RWPE2 (cell line): Measurements from ENCODE around the gene NEO1.
"Not testable (repeated sequence)": the region's sequence is repeated elsewhere in the genome, so short reads cannot be mapped to it uniquely, and the experiment has no call there.

Experiments
- ATAC-seq: fragments of 200-7000 bp; cut with Tn5 transposase; 3 replicates; pipeline ENCODE4 v1.9.1; 2021; ENCODE audit warnings: low read depth
- DNase-seq: peaks from one replicate; pipeline ENCODE4 v3.0.0-alpha.2; 2020; ENCODE audit warnings: low spot score
- H3K27ac ChIP-seq: fragments of 450-650 bp; 2 replicates; pipeline ENCODE4 v1.5.1; 2017; ENCODE audit warnings: mild to moderate bottlenecking; ENCODE audit not compliant: poor library complexity, severe bottlenecking
- H3K27me3 ChIP-seq: fragments of 250-450 bp; sonication (Bioruptor Pico); 2 replicates; pipeline ENCODE4 v1.5.1; 2021; ENCODE audit warnings: mild to moderate bottlenecking, moderate library complexity; ENCODE audit not compliant: insufficient read depth, poor library complexity, severe bottlenecking
- H3K36me3 ChIP-seq: fragments of 250-450 bp; sonication (Bioruptor Pico); 2 replicates; pipeline ENCODE4 v1.5.1; 2020; ENCODE audit warnings: low read depth, mild to moderate bottlenecking, moderate library complexity
- H3K4me1 ChIP-seq: fragments of 250-450 bp; sonication (Bioruptor Pico); 2 replicates; pipeline ENCODE4 v1.5.1; 2021; ENCODE audit warnings: mild to moderate bottlenecking, moderate library complexity; ENCODE audit not compliant: insufficient read depth, poor library complexity, severe bottlenecking
- H3K4me3 ChIP-seq: fragments of 250-450 bp; sonication (Bioruptor Pico); 2 replicates; pipeline ENCODE4 v1.5.1; 2021; ENCODE audit warnings: mild to moderate bottlenecking, moderate library complexity; ENCODE audit not compliant: severe bottlenecking
- H3K9me3 ChIP-seq: fragments of 250-450 bp; sonication (Bioruptor Pico); 2 replicates; pipeline ENCODE4 v1.5.1; 2021; ENCODE audit warnings: mild to moderate bottlenecking, moderate library complexity; ENCODE audit not compliant: severe bottlenecking
- CTCF ChIP-seq: fragments of 450-650 bp; IDR thresholded peaks from one replicate; pipeline ENCODE4 v1.5.1; 2017; ENCODE audit warnings: mild to moderate bottlenecking, moderate library complexity; ENCODE audit not compliant: poor library complexity, severe bottlenecking

The NEO1 gene

DNA sequence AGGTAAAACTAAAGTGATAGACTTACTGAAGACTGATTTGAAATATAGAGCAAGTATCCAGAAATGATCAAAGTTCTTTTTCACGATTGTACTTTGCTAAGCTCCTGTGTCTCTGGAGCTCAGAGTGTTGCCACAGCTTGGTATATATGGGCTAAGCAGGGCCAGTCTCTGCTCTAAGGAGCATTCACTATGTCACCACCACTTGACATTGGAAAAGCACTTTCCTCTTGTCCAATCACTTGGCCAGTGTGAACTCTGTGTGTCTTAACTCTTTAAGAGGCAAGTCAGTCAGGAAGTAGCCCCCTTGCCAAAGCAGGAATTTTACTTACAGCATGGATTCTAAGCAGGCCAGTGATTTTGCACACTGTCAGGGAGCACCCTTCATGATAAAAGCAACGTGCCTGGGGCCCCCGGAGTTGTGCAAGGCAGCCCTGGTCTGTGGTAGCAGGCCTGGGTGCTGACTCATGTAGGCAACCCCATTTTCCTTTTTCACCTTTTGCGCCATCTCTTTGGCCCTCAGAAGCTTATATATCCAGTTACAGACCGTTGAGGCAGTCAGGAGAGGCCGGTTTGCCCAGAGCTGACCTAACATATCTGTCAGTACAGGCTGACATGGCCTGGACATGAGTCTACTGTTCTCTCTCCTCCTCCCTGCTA is 243.5 kb downstream of the NEO1 start:
- H3K4me1 ChIP-seq: no peaks in the 10 kb centered on the region
- H3K36me3 ChIP-seq: 0 out of 2 replicates have a peak, but pooled peaks cover 4% of the 10 kb centered on the region
- no peak for DNase-seq
- no peak for TF ChIP-seq CTCF
- ATAC-seq: peak; percentile 63; the same call in 2 of the 3 replicates
- no peaks in the 10 kb centered on the region for H3K27me3 ChIP-seq
- no peaks in the 10 kb centered on the region for H3K9me3 ChIP-seq
- H3K27ac ChIP-seq: no peak overlapping the region
- no peak overlapping the region for H3K4me3 ChIP-seq

DNA sequence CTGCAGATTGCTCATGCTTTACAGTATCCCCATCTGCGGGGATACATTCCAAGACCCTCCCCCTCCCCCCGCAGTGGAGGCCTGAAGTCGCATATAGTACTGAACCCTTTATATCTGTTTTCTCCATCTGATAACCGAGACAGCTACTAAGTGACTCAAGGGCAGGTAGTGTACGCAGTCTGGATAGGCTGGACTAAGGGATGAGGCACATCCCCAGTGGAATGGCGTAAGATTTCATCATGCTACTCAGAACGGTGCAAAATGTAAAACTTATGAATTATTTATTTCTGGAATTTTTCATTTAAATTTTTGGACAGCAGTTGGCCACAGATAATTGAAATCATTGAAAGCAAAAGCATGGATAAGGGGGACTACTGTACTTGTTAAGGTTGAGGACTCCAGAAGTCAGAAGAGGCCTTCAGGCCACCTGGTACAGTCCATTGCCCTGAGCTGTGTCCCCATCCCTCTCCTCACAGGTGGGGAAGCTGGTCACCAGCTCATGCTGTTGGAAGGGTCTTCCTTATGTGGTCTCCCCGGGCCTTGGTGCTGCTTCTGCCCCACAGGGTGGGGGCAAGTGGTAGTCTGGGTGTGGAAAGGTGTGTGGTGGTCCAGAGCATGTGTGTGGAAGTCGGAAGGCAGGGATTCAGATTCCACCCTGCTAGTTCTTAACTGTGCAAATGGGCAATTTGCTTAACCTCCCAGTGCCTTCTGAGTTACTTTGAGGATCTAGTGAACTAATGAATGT is 244.5 kb downstream of the NEO1 start:
- no peaks in the 10 kb centered on the region for H3K27me3 ChIP-seq
- H3K4me3 ChIP-seq: no peak overlapping the region
- H3K36me3 ChIP-seq: 0 out of 2 replicates have a peak, but pooled peaks cover 4% of the 10 kb centered on the region
- ATAC-seq (no peak), DNase-seq (no peak)
- H3K4me1 ChIP-seq: no peaks in the 10 kb centered on the region
- H3K9me3 ChIP-seq: no peaks in the 10 kb centered on the region
- H3K27ac ChIP-seq: no peak overlapping the region
- no peak for TF ChIP-seq CTCF

GRCh38 chr15:73298522-73299245 is 246.4 kb downstream of the NEO1 start:
- no peaks in the 10 kb centered on the region for H3K9me3 ChIP-seq
- no peaks in the 10 kb centered on the region for H3K4me1 ChIP-seq
- H3K36me3 ChIP-seq: 0 out of 2 replicates have a peak, but pooled peaks cover 4% of the 10 kb centered on the region
- DNase-seq (no peak), ATAC-seq (no peak)
- no peak overlapping the region for H3K27ac ChIP-seq
- H3K4me3 ChIP-seq: no peak overlapping the region
- no peaks in the 10 kb centered on the region for H3K27me3 ChIP-seq
- TF ChIP-seq CTCF: no peak

GRCh38 chr15:73300286-73300685 is 248.0 kb downstream of the NEO1 start:
- H3K27me3 ChIP-seq, H3K4me1 ChIP-seq, DNase-seq, H3K36me3 ChIP-seq, H3K4me3 ChIP-seq, H3K9me3 ChIP-seq, H3K27ac ChIP-seq, ATAC-seq: not testable (repeated sequence)

- Histone ChIP-seq H3K36me3 (0 out of 2 replicates have a peak, but pooled peaks cover 4% of the 10 kb centered on the region), H3K4me3 (no peak overlapping the region), H3K4me1 (no peaks in the 10 kb centered on the region), H3K27me3 (no peaks in the 10 kb centered on the region), H3K9me3 (no peaks in the 10 kb centered on the region), H3K27ac (no peak overlapping the region)
- DNase-seq: no peak
- no peak for ATAC-seq
- no peak for TF ChIP-seq CTCF
These were observed 251.4 kb downstream of the NEO1 start for GRCh38 chr15:73303636-73304035.
